RWPE2 (cell line): ENCODE measurements around the gene NFKB1.

ENCODE experiments used
- ATAC-seq: fragments of 200-7000 bp; cut with Tn5 transposase; 3 replicates; pipeline ENCODE4 v1.9.1; 2021; ENCODE audit warnings: low read depth
- DNase-seq: peaks from one replicate; pipeline ENCODE4 v3.0.0-alpha.2; 2020; ENCODE audit warnings: low spot score
- H3K27ac ChIP-seq: fragments of 450-650 bp; 2 replicates; pipeline ENCODE4 v1.5.1; 2017; ENCODE audit warnings: mild to moderate bottlenecking; ENCODE audit not compliant: poor library complexity, severe bottlenecking
- H3K27me3 ChIP-seq: fragments of 250-450 bp; sonication (Bioruptor Pico); 2 replicates; pipeline ENCODE4 v1.5.1; 2021; ENCODE audit warnings: mild to moderate bottlenecking, moderate library complexity; ENCODE audit not compliant: insufficient read depth, poor library complexity, severe bottlenecking
- H3K36me3 ChIP-seq: fragments of 250-450 bp; sonication (Bioruptor Pico); 2 replicates; pipeline ENCODE4 v1.5.1; 2020; ENCODE audit warnings: low read depth, mild to moderate bottlenecking, moderate library complexity
- H3K4me1 ChIP-seq: fragments of 250-450 bp; sonication (Bioruptor Pico); 2 replicates; pipeline ENCODE4 v1.5.1; 2021; ENCODE audit warnings: mild to moderate bottlenecking, moderate library complexity; ENCODE audit not compliant: insufficient read depth, poor library complexity, severe bottlenecking
- H3K4me3 ChIP-seq: fragments of 250-450 bp; sonication (Bioruptor Pico); 2 replicates; pipeline ENCODE4 v1.5.1; 2021; ENCODE audit warnings: mild to moderate bottlenecking, moderate library complexity; ENCODE audit not compliant: severe bottlenecking
- H3K9me3 ChIP-seq: fragments of 250-450 bp; sonication (Bioruptor Pico); 2 replicates; pipeline ENCODE4 v1.5.1; 2021; ENCODE audit warnings: mild to moderate bottlenecking, moderate library complexity; ENCODE audit not compliant: severe bottlenecking
- CTCF ChIP-seq: fragments of 450-650 bp; IDR thresholded peaks from one replicate; pipeline ENCODE4 v1.5.1; 2017; ENCODE audit warnings: mild to moderate bottlenecking, moderate library complexity; ENCODE audit not compliant: poor library complexity, severe bottlenecking

Gene NFKB1

GRCh38 chr4:102631616-102632015 lies 130.5 kb downstream of the NFKB1 start:
- H3K4me1 ChIP-seq: peaks cover 32% of the 10 kb centered on the region
- H3K36me3 ChIP-seq: peaks cover 6% of the 10 kb centered on the region; the same call in 1 of the 2 replicates
- H3K27ac ChIP-seq: no peak overlapping the region
- no peaks in the 10 kb centered on the region for H3K9me3 ChIP-seq
- ATAC-seq (no peak), DNase-seq (no peak)
- no peak for TF ChIP-seq CTCF
- no peaks in the 10 kb centered on the region for H3K27me3 ChIP-seq
- H3K4me3 ChIP-seq: no peak overlapping the region

- no peak for TF ChIP-seq CTCF
- H3K4me1 ChIP-seq: peaks cover 27% of the 10 kb centered on the region
- no peak overlapping the region for H3K27ac ChIP-seq
- no peak overlapping the region for H3K4me3 ChIP-seq
- DNase-seq (no peak), ATAC-seq (no peak)
- no peaks in the 10 kb centered on the region for H3K27me3 ChIP-seq
- peaks cover 11% of the 10 kb centered on the region; the same call in 1 of the 2 replicates for H3K36me3 ChIP-seq
- H3K9me3 ChIP-seq: no peaks in the 10 kb centered on the region
Observed at GRCh38 chr4:102632241-102633065, 131.3 kb downstream of the NFKB1 start.

- H3K27ac ChIP-seq: no peak overlapping the region
- no peaks in the 10 kb centered on the region for H3K27me3 ChIP-seq
- H3K9me3 ChIP-seq: no peaks in the 10 kb centered on the region
- H3K36me3 ChIP-seq: peaks cover 11% of the 10 kb centered on the region; the same call in 1 of the 2 replicates
- DNase-seq (no peak), ATAC-seq (no peak)
- peaks cover 22% of the 10 kb centered on the region for H3K4me1 ChIP-seq
- TF ChIP-seq CTCF: no peak
- H3K4me3 ChIP-seq: no peak overlapping the region
Observed at GRCh38 chr4:102633100-102633499, 131.9 kb downstream of the NFKB1 start.

- TF ChIP-seq CTCF: no peak
- H3K27me3 ChIP-seq: no peaks in the 10 kb centered on the region
- H3K27ac ChIP-seq: no peak overlapping the region
- H3K4me3 ChIP-seq: no peak overlapping the region
- peaks cover 22% of the 10 kb centered on the region for H3K36me3 ChIP-seq
- H3K9me3 ChIP-seq: no peaks in the 10 kb centered on the region
- H3K4me1 ChIP-seq: peaks cover 11% of the 10 kb centered on the region
- DNase-seq: no peak
- ATAC-seq: no peak
Observed at GRCh38 chr4:102637391-102637790, 136.2 kb downstream of the NFKB1 start.

GRCh38 chr4:102638621-102639020 lies 137.5 kb downstream of the NFKB1 start:
- Histone ChIP-seq H3K4me3 (no peak overlapping the region), H3K9me3 (no peaks in the 10 kb centered on the region), H3K4me1 (peaks cover 11% of the 10 kb centered on the region), H3K27ac (no peak overlapping the region), H3K27me3 (no peaks in the 10 kb centered on the region), H3K36me3 (peaks cover 22% of the 10 kb centered on the region)
- ATAC-seq: no peak
- TF ChIP-seq CTCF: no peak
- no peak for DNase-seq
